Endothelial cell of umbilical vein (primary cell): ENCODE results near the gene ELMO1. TPM values are rescaled to one million over a fixed set of nuclear protein-coding genes. Genes with fewer than 3 reads are reported as not detected.

Source experiments
- BruUV-seq: library from RNA; stranded (reverse); fragments of 400-500 nt; replicated peaks from 2 replicates; lab custom pipeline; 2021; lab: Mats Ljungman, UMichigan
- CTCF ChIA-PET: fragments of 300-600, 350-600 bp; sonication (Branson Sonifier 250); formaldehyde crosslinking; loops from one replicate; lab custom pipeline; 2021; ENCODE audit warnings: antibody characterized with exemption, inconsistent platforms; lab: Charles Lee
- POLR2A ChIA-PET: fragments of 300-600, 350-600 bp; sonication (Branson Sonifier 250); formaldehyde crosslinking; loops from one replicate; lab custom pipeline; 2021; ENCODE audit warnings: antibody characterized with exemption, inconsistent platforms; lab: Charles Lee
- DNase-seq: peaks from one replicate; pipeline ENCODE4 v3.0.0-alpha.2; 2011; ENCODE audit warnings: low read depth, low spot score
- FAIRE-seq: peaks from 2 replicates; lab custom pipeline; 2011; peaks lifted over from hg19 to GRCh38; lab: Jason Lieb, UNC
- H2AFZ ChIP-seq: 2 replicates; pipeline ENCODE4 v1.6.0; 2012; ENCODE audit warnings: low read depth, low read length, control low read depth, inconsistent platforms
- H3K27ac ChIP-seq: 2 replicates; pipeline ENCODE4 v1.5.1; 2011; ENCODE audit warnings: low read depth, mild to moderate bottlenecking, control low read depth, low read length, moderate library complexity; ENCODE audit not compliant: insufficient read depth
- H3K27me3 ChIP-seq, 2 experiments: 2 replicates each; pipeline versions ENCODE4 v1.6.0 to v1.6.1; 2011; ENCODE audit warnings: low read length in 2 of 2, mixed read lengths in 1 of 2; ENCODE audit not compliant: control insufficient read depth in 2 of 2, insufficient read depth in 2 of 2
- H3K36me3 ChIP-seq, 2 experiments: 2 replicates in 1 of 2; 3 replicates in 1 of 2; pipeline ENCODE4 v1.5.1; 2011; ENCODE audit warnings: low read length in 2 of 2, mild to moderate bottlenecking in 1 of 2, moderate library complexity in 1 of 2; ENCODE audit not compliant: control insufficient read depth in 2 of 2, insufficient read depth in 2 of 2; ENCODE audit errors: extremely low read depth in 1 of 2
- H3K4me1 ChIP-seq: 3 replicates; pipeline ENCODE4 v1.5.1; 2011; ENCODE audit warnings: mild to moderate bottlenecking, low read length; ENCODE audit not compliant: control insufficient read depth, insufficient read depth; ENCODE audit errors: extremely low read depth
- H3K4me2 ChIP-seq: 2 replicates; pipeline ENCODE4 v1.6.1; 2011; ENCODE audit warnings: low read length, control low read depth, mixed read lengths; ENCODE audit not compliant: insufficient read depth
- H3K4me3 ChIP-seq, 3 experiments: fragments of 200-600 bp in 1 of 3; sonication (generic), shearing (Covaris generic) in 1 of 3; replicated peaks in 1 of 3; 2 replicates each; pipeline ENCODE4 v1.5.1; 2011 to 2016; ENCODE audit warnings: control low read depth in 3 of 3, low read length in 3 of 3, mild to moderate bottlenecking in 2 of 3, inconsistent platforms in 1 of 3, low read depth in 1 of 3, moderate library complexity in 1 of 3; ENCODE audit not compliant: insufficient read depth in 1 of 3
- H3K79me2 ChIP-seq: 2 replicates; pipeline ENCODE4 v1.6.0; 2012; ENCODE audit warnings: low read length, inconsistent platforms; ENCODE audit not compliant: control insufficient read depth, insufficient read depth
- H3K9ac ChIP-seq: replicated peaks from 2 replicates; pipeline ENCODE3; 2011; ENCODE audit warnings: low read length, control low read depth; ENCODE audit not compliant: insufficient read depth; ENCODE audit errors: extremely low read depth
- H3K9me1 ChIP-seq: replicated peaks from 3 replicates; pipeline ENCODE4 v1.6.0; 2011; ENCODE audit warnings: mild to moderate bottlenecking, low read length; ENCODE audit not compliant: control insufficient read depth, insufficient read depth; ENCODE audit errors: extremely low read depth
- H3K9me3 ChIP-seq: replicated peaks from 2 replicates; pipeline ENCODE4 v1.5.1; 2012; ENCODE audit warnings: low read length, inconsistent platforms; ENCODE audit not compliant: control insufficient read depth, insufficient read depth
- H4K20me1 ChIP-seq: replicated peaks from 2 replicates; pipeline ENCODE3; 2011; ENCODE audit warnings: mild to moderate bottlenecking, low read length; ENCODE audit not compliant: control insufficient read depth, insufficient read depth; ENCODE audit errors: extremely low read depth
- CTCF ChIP-seq, 2 donors: IDR thresholded peaks; 1 replicate in 1 of 2; 2 replicates in 1 of 2; pipeline ENCODE4 v1.5.1; 2011; ENCODE audit warnings: low read length in 2 of 2, mild to moderate bottlenecking in 2 of 2, moderate library complexity in 2 of 2, control low read depth in 1 of 2, inconsistent platforms in 1 of 2, low read depth in 1 of 2; ENCODE audit not compliant: insufficient read depth in 1 of 2; ENCODE audit errors: extremely low read depth in 1 of 2
- EZH2 ChIP-seq: IDR thresholded peaks from 2 replicates; pipeline ENCODE4 v1.6.1; 2012; ENCODE audit warnings: borderline replicate concordance, low read depth, mild to moderate bottlenecking, moderate library complexity, low read length, inconsistent platforms; ENCODE audit not compliant: severe bottlenecking
- FOS ChIP-seq: IDR thresholded peaks from 2 replicates; pipeline ENCODE4 v1.6.1; 2011; ENCODE audit warnings: mild to moderate bottlenecking, low read length, moderate library complexity, borderline replicate concordance; ENCODE audit not compliant: insufficient read depth
- GATA2 ChIP-seq: IDR thresholded peaks from 2 replicates; pipeline ENCODE4 v1.7.0; 2011; ENCODE audit warnings: low read depth, mild to moderate bottlenecking, moderate library complexity, mixed read lengths, low read length; ENCODE audit not compliant: insufficient read length, insufficient read depth
- JUN ChIP-seq: IDR thresholded peaks from 2 replicates; pipeline ENCODE4 v1.6.1; 2011; ENCODE audit warnings: borderline replicate concordance, low read depth; ENCODE audit not compliant: insufficient read length, insufficient read depth
- MAX ChIP-seq: IDR thresholded peaks from 2 replicates; pipeline ENCODE4 v1.6.1; 2011; ENCODE audit not compliant: insufficient read depth, insufficient read length
- MYC ChIP-seq: IDR thresholded peaks from one replicate; pipeline ENCODE4 v1.6.1; 2011; ENCODE audit warnings: mild to moderate bottlenecking, low read depth, low read length
- POLR2A ChIP-seq: IDR thresholded peaks from 2 replicates; pipeline ENCODE4 v1.6.1; 2012; ENCODE audit warnings: low read depth, mild to moderate bottlenecking, control low read depth, low read length
- POLR2AphosphoS5 ChIP-seq: IDR thresholded peaks from 2 replicates; pipeline ENCODE4 v1.6.1; 2012; ENCODE audit warnings: low read depth, mild to moderate bottlenecking, control low read depth, low read length, moderate library complexity; ENCODE audit not compliant: insufficient read depth
- dilution Hi-C: fragments of 300-500 bp; cut with MboI; formaldehyde crosslinking; loops from one replicate; pipeline ENCODE4 v1.15.0; 2019; ENCODE audit warnings: low sequenced_read_pairs; ENCODE audit not compliant: extremely low pct_ligation_motif_present
- intact Hi-C: fragments of 100-400 bp; cut with micrococcal nuclease; formaldehyde crosslinking; loops from one replicate; pipeline ENCODE4 v1.10.0; 2022
- polyA plus RNA-seq, 4 experiments: library from polyadenylated mRNA; depleted of rRNA in 3 of 4; stranded (reverse) in 3 of 4; unstranded in 1 of 4; fragments of >200 nt; gene quantifications; 2 replicates each; pipeline versions ENCODE4 v1.2.1 to v1.2.3, GENCODE V29; 2011 to 2012; ENCODE audit warnings: missing spikeins in 1 of 4
- total RNA-seq: library from RNA; stranded (reverse); gene quantifications from 2 replicates; pipeline ENCODE4 v1.2.3, GENCODE V29; 2021

Gene ELMO1
- total and polyA plus RNA-seq, 2 donors (not counting 3 experiments of a cell fraction or from before 2014, with no cell fraction given): 17.0 to 30.6 TPM

GRCh38 chr7:37149773-37150124 lies 298.9 kb downstream of the ELMO1 start:
- Histone ChIP-seq H3K4me2 (no peak overlapping the region), H3K9me1 (no peaks in the 10 kb centered on the region), H2AFZ (no peak overlapping the region), H3K27ac (no peak overlapping the region), H3K27me3 (no peaks in the 10 kb centered on the region), H3K4me3 (no peak overlapping the region), H3K36me3 (no peaks in the 10 kb centered on the region), H4K20me1 (no peaks in the 10 kb centered on the region), H3K79me2 (no peaks in the 10 kb centered on the region), H3K9ac (no peak overlapping the region), H3K4me1 (no peaks in the 10 kb centered on the region), H3K9me3 (no peaks in the 10 kb centered on the region)
- CTCF ChIA-PET: interaction anchor here (0.9 kb wide), 1 partner anchor 182 kb away, joined by 3 read pairs; no protein-coding TSS in a partner anchor
- no peak for TF ChIP-seq EZH2
- TF ChIP-seq POLR2A: no peak
- TF ChIP-seq POLR2AphosphoS5: no peak
- no peak for TF ChIP-seq MYC
- TF ChIP-seq FOS: no peak
- no peak for TF ChIP-seq JUN
- TF ChIP-seq GATA2: no peak
- TF ChIP-seq MAX: no peak
- TF ChIP-seq CTCF (IDR thresholded peaks at IDR 0.05; ENCODE audit: extremely low read depth in 1 of 2, insufficient read depth in 1 of 2, low read depth in 1 of 2, low read length in 2 of 2): no peak
- FAIRE-seq (no peak), DNase-seq (no peak)
- dilution Hi-C loops (no loop called here), intact Hi-C loops (loop anchor here (5.0 kb wide), 1 partner anchor 232 kb away; no protein-coding TSS in a partner anchor)
- BruUV-seq: no TSS peak
- POLR2A ChIA-PET: no interaction called here
